Mammary epithelial cell (primary cell): ENCODE measurements around the gene MGST3.

Experiments used
- CTCF ChIP-seq, 2 donors: IDR thresholded peaks in 1 of 2; conservative IDR thresholded peaks in 1 of 2; 2 replicates each; pipeline ENCODE4 v1.5.1; 2011 to 2012; ENCODE audit warnings: inconsistent platforms in 2 of 2, low read length in 2 of 2, mild to moderate bottlenecking in 2 of 2, control low read depth in 1 of 2, low read depth in 1 of 2; ENCODE audit not compliant: insufficient read depth in 1 of 2; ENCODE audit errors: extremely low read depth in 1 of 2
- EZH2 ChIP-seq: IDR thresholded peaks from 2 replicates; pipeline ENCODE4 v1.6.1; 2012; ENCODE audit warnings: low read length, inconsistent platforms, borderline replicate concordance

GRCh38 chr1:165581926-165582325, 49.1 kb upstream of the MGST3 start:
- TF ChIP-seq EZH2 (no peak), CTCF (conservative IDR thresholded peaks at IDR 0.05 in 1 of 2, IDR thresholded peaks at IDR 0.05 in 1 of 2; ENCODE audit: extremely low read depth in 1 of 2, insufficient read depth in 1 of 2, low read depth in 1 of 2, low read length in 2 of 2) (no peak)
